ENCODE data around the gene BRSK2.

DNA sequence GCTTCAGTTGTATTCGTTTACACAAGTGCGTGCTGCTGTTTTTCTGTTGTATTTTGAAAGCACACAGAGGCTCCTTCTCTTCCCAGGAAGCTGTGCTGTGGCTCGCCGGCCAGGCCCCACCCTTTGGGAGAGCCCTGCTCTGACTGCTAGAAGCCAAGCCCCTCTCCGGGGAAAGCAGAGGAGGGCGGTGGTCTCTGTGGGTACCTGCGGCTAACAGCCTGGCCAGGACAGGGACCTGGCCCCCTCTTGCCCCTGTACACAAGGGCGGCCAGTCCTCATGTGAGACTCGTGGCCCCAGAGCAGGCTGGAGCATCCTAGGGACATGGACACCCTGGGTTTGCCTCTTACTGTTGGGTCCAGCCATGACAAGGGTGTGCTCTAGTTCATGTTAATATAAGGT lies 82.0 kb downstream of the BRSK2 start:
- TF ChIP-seq, protein P1, sequence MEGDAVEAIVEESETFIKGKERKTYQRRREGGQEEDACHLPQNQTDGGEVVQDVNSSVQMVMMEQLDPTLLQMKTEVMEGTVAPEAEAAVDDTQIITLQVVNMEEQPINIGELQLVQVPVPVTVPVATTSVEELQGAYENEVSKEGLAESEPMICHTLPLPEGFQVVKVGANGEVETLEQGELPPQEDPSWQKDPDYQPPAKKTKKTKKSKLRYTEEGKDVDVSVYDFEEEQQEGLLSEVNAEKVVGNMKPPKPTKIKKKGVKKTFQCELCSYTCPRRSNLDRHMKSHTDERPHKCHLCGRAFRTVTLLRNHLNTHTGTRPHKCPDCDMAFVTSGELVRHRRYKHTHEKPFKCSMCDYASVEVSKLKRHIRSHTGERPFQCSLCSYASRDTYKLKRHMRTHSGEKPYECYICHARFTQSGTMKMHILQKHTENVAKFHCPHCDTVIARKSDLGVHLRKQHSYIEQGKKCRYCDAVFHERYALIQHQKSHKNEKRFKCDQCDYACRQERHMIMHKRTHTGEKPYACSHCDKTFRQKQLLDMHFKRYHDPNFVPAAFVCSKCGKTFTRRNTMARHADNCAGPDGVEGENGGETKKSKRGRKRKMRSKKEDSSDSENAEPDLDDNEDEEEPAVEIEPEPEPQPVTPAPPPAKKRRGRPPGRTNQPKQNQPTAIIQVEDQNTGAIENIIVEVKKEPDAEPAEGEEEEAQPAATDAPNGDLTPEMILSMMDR (IDR thresholded peaks at IDR 0.05; ENCODE audit: poor library complexity), result no peak
- TF ChIP-seq EZH2 (IDR thresholded peaks at IDR 0.05; ENCODE audit: borderline replicate concordance), result no peak
